LHCN-M2 (cell line): ENCODE data around the gene CFAP298. TPM values are rescaled to one million over a fixed set of nuclear protein-coding genes. Genes with fewer than 3 reads are reported as not detected.
"Not testable (repeated sequence)": the region's sequence is repeated elsewhere in the genome, so short reads cannot be mapped to it uniquely, and the experiment has no call there.

Source experiments
- DNase-seq: peaks from one replicate; pipeline ENCODE4 v3.0.0-alpha.2; 2012; ENCODE audit warnings: low read depth
- polyA plus RNA-seq: library from polyadenylated mRNA; unstranded; fragments of >200 nt; gene quantifications from one replicate; pipeline ENCODE4 v1.2.1, GENCODE V29; 2012; ENCODE audit warnings: missing spikeins
- total RNA-seq: library from RNA; depleted of rRNA; stranded (reverse); fragments of >200 nt; gene quantifications from 2 replicates; pipeline ENCODE4 v1.2.3, GENCODE V29; 2014; rRNA removed

The CFAP298 gene, protein sequence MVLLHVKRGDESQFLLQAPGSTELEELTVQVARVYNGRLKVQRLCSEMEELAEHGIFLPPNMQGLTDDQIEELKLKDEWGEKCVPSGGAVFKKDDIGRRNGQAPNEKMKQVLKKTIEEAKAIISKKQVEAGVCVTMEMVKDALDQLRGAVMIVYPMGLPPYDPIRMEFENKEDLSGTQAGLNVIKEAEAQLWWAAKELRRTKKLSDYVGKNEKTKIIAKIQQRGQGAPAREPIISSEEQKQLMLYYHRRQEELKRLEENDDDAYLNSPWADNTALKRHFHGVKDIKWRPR
- total RNA-seq = 32.5 and 46.8 TPM in 2 replicates
- polyA plus RNA-seq = 22.4 TPM

DNA sequence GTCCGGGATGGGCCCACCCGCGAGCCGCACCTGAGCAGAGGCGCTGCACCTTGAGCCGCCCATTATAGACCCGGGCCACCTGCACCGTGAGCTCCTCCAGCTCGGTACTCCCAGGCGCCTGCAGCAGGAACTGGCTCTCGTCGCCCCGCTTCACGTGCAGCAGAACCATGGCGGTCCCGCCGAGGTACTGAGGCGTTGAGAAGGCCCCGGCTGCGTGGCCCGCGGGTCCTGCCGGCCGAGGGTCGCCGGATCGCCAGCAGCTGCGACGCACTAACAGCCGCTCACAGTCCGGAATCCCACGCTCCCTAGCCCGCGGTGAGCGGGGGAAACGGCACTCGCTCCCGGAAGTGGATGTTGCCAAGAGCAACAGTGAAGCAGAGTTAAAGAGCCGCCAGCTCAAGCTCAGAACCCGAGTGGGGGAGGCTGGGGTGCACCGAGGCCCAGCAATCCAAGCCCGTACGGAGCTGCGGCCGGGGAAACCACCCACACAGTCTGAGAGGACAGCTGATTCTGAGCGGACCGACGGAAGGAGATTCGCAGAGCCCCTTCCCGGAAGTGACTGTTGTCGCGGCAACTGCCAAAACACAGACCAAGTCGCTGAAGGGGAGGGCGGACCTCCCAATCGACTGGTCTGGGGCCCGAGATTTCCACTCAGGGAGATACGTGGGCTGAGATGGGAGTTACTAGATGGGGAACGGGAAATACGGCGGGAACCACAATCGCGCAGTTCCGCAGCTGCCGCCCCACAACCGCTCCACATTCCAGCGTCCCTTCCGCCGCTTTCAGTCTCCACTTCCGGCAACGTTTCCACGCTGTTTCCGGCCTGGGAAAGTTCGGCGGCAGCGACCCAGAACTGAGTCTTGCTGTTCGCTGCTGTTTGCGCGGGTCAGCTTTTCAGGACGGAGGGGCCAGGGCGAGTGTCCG lies at the start of gene CFAP298:
CFAP298 (minus strand) TSS at position 303 of the 924 bp plus-strand sequence; CDS start at position 169, 134 bp downstream.
- DNase-seq = peak; percentile 93

DNA sequence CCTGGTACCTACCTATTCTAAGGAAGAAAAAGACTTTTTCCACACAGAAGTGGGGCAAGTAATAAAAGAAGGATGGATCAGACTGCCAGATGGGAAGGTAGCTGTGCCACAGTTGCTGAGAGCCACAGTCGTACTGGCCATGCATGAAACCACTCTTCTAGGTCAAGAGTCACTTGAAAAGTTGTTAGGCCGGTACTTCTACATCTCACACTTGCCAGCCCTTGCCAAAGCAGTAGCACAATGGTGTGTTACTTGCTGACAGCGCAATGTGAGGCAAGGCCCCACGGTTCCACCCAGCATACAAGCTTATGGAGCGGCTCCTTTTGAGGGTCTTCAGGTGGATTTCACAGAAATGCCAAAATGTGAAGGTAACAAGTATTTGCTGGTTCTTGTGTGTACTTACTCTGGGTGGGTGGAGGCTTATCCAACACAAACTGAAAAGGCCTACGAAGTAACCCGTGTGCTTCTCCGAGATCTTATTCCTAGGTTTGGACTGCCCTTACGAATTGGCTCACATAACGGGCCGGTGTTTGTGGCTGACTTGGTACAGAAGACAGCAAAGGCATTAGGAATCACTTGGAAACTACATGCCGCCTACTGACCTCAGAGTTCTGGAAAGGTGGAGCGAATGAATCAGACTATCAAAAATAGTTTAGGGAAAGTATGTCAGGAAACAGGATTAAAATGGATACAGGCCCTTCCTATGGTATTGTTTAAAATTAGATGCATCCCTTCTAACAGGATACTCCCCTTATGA lies 49.0 kb upstream of the CFAP298 start:
- DNase-seq = not testable (repeated sequence)

DNA sequence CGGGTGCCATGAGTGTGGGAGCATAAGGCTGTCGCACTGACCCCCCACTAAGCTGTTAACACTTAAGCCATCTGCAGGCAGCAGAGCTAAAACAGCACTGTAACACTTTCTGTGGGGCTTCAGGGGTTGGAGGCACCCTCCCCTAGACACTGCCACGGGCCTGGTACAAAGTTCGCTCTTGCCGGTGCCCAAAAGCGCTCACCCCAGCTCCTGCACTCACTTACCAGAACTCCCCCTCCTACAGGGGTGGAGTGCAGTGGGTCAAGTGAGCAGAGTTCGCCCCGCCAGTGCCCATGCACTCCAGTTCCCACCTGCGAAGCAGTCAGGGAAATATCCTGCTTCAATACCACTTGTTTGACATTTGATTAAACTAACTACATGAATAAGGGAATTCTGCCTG lies 46.3 kb upstream of the CFAP298 start:
- DNase-seq = no peak

DNA sequence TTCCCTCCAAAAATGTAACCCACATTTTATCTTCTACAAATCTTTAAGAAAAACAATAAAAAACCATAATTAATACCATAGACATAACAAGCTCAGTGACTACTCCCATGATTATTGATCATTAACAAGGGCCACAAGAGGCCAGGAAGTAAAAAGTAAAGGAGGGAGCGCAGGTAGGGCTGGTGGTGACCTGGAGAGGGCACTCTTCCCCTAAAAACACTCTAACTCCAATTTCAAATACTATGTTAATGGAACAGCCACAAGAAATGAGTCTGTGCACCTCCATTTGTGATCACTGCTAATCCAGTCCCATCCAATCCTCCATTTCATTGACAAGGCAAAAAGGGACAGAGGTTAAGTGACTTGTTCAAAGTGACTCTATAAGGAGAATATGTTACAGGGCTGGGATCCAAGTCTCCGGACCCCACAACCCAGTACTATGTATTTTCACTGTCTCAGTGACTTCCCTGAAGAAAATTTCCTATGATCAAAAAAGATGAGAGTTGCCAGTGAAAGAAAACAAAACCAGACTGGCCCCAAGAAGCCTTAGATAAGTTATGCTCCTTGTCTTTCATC lies 41.2 kb upstream of the CFAP298 start:
- DNase-seq = peak; percentile 3

DNA sequence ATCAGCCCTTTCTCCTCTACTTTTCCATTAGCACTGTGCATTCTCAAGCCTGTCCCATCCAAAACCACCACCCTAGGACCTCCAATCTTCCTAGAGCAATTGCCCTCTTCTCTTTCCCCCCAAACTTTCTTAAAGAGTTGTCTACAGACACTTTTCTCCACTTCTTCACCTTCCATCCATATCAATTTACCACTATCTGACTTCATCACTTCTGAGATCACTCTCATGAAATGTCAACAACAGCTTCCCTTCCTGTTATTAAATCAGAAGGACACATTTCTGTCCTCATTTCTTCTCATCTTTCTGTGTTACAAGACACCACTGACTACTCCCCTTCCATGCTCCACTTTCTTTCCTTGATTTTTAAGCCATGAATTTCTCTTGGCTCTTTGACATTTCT lies 36.0 kb upstream of the CFAP298 start:
- DNase-seq = peak; percentile 1

DNA sequence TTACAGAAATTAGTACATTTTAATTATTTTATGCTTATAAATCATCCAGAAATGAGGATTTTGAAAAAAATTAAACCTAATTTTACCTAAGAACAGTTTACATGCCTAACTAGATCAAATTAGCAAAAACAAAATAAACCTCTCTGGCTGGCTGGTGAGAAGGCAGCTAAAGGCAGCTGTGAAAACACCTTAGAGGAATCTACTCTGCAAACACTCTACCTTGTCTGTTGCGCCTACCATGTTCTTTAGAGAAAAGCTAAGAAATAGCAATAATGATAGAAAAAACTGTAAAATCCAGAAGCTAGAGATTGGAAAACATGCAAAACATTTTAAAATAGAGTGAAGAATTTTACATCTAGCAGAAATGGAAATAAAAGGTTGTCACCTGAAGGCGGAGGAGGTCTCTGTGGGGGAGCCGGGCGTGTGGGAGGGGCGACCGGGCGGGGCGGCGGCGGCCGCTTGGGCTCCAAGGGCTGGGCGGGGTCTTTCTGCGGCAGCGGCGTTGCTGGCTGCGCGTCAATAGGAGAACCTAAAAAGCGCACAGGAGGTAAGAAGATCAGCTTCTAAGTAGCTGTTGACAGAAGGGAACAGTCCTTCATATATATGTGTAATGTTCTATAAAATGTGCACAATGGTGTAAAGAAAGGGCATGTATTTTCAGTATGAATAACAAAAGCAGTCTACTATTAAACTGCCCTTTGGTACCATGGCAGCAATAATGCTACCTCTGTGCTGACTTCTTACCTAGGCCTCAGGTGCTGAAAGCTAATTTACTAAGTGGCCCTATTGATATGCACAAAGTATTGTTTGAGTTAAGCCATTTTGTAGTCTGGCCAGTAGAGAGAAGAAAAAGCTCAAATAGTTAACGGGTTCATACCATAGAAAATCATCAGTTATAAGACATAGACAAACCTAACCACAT lies 33.3 kb upstream of the CFAP298 start:
- no peak for DNase-seq

DNA sequence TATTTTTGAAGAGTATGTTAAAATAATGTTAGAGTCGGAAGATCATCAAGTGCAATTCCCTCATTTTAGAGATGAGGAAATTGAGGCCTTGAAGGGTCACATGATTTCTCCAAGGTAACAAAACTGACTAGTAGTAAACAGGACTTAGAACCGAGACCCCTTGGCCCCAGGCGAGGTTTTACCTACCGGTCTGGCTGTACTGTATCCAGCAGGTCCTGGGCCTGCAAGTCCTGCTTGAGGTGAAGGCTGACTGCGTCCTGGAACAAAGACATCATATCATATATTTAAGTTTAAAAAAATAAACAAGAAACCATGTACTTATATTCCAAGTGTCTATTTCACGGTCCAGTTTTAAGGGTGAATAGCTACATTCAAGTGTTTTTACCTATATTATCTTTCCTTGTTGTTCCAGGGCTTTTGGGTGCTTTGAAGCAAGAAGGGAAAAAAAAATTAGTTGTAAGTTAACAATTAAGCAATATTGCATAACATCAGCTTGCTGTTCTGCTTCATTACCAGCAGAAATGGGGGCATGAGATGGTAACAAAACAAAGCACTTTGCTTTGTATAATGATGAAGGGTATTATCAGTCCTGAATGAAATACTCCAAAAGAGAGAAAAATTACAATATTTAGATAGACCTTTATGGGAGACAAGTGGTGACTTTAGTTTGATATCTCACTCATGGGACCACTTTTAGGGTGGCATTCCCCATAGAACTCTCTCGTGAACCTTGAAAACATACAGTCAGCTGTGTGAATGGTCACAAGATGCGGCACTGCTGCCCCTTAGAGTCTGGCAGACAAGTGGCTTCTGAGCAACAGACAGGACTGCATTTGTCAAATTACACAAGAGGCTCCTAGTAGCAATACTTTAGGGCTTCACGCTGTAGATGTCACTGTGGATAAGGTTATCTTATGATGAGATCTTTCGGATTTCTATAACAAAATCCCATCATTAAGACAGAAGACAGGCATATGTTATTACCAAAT lies 29.8 kb upstream of the CFAP298 start:
- DNase-seq = no peak

DNA sequence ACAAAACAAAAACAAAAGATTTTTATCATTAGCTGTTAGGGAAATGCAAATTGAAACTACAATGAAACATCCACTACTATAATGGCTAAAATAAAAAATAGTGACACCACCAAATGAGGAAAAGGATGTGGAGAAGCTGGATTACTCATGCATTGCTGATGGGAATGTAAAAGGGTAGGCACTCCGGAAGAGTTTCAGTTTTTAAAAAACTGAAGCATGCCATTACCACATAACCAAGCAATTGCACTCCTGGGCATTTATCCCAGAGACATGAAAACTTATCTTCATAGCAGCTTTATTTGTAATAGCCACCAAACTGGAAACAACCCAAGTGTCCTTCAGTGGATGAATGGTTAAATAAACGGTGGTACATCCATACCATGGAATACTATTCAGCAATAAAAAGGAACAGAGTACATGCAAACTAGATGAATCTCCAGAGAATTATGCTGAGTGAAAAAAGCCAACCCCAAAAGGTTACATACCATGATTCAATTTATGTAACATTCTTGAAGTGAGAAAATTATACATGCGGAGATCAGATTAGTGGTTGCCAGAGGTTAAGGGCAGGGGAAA lies 14.5 kb upstream of the CFAP298 start:
- DNase-seq = peak; percentile 44

DNA sequence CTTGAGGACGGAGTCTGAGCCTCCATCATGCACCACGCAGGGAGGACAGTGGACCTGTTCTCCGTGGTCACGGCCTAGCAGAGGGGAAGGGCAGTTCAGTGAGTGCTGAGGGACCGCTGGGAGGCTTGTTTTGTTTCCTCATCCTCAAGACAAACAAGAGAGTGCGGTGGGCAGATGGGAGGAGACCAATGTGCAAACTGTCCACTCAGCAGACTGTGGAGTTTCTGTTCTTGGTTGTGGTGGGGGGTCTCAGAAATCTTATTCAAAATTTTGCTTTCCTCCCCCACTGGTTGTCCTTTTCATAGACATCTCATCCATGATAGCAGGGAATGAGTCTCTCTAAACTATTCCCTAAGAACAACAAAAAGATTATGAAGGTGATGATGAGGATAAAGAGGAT lies 6.0 kb upstream of the CFAP298 start:
- DNase-seq = not testable (repeated sequence)

DNA sequence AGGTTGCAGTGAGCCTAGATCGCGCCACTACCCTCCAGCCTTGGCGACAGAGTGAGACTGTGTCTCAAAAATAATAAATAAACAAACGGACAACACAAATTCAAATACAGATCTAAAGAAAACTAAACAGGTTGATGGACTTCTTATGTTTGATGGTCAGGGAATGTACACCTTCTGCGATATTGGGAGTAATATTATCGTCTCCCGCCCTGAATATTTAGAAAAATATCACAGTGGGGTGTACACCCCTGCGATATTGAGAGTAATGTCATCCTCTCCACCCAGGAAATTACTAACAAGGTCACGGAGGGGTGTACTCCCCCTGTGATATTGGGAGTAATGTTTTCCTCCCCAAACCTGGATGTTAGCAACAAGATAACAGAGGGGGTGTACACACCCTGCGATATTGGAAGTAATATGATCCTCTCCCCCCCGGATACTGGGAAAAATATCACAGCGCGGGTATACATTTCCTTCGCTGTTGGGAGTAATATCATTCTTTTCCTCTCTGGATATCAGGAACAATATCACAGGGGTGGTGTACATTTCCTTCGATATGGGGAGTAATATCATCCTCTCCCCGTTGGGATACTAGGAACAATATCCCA lies 1.4 kb upstream of the CFAP298 start:
- no peak for DNase-seq

DNA sequence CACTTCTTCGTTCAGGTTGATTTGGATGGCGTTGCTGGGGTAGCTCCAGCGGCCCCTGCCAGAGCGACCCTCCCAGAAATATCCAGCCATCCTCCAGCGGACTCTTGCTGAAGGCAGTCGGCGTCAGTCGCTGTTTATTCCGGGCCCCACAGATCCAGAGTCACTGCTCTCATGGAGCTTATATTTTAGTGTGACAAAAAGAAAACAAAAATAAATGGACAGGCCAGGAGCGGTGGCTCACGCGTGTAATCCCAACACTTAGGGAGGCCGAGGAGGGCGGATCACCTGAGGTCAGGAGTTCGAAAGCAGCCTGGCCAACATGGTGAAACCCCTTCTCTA lies 791 bp upstream of the CFAP298 start:
- DNase-seq = no peak

DNA sequence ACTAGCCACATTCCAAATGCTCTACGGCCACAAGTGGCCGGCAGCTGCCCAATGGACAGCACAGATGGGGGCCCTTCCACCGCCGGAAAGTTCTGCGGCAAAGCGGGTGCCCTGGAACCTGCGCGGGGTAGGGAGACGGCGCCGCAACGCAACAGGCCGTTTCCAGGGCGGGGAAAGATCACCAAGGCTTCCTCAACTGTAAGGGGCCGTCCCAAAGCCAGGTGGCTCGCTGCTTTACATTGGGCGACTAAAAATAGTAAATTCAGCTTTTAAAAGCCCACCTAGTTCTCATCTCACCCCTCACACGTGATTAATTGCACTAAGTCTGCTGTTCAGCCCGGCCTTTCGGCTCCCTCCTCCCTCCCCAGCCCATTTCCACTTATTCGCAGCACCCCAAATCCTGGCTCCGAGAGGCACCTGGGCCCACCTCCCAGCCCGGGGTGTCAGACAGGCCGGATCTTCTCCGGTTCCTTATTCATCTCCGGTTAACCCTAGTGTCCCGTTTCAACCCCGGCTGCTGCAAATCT lies 643 bp downstream of the CFAP298 start:
- DNase-seq = peak; percentile 24

DNA sequence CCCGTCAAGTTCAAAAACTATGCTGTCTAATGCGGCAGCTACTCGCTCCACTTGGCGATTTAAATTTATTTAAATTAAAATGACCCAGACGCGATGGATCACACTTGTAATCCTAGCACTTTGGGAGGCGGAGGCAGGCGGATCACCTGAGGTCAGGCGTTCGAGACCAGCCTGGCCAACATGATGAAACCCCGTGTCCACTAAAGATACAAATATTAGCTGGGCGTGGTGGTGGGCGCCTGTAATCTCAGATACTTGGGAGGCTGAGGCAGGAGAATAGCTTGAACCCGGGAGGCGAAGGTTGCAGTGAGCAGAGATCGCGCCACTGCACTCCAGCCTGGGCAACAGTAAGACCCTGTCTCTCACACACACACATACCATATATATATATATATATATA lies 1.2 kb downstream of the CFAP298 start:
- DNase-seq = not testable (repeated sequence)

DNA sequence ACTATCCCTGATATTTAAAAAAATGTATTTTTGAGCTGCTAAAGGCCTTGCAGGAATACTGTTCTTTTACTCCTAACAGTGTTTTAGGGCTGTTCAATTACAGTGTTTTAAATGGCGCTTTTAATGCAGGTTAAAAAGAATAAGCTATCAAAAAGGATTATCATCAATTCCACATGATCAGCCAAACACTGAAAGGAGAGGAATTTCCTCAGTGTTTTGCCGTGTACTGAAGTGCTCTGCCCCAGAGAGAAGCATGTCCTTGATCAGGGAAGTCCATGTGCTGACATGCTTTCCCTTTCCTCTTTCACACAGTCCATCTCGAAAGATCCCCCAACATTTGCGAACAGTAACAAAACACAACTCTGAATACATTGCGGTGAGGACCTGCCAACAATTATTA lies 3.3 kb downstream of the CFAP298 start:
- DNase-seq = no peak

DNA sequence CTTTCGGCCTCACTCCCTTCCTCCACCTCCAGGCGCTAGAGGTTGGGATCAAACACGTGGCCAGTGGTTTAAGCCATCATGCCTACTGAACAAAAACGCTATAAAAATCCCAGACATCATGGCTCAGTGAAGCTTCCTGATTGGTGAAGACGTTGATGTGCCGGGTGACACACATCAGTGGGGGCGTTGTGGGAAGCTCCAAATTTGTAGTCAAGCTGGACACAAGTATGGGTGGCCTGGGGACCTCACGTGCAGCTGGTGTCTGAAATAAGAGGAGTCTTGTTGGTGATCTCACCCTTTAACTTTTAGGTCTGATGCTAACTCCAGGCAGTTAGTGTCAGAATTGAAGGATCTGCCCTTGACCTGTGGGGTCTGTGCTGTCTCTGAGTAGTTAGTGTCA lies 6.7 kb downstream of the CFAP298 start:
- no peak for DNase-seq

DNA sequence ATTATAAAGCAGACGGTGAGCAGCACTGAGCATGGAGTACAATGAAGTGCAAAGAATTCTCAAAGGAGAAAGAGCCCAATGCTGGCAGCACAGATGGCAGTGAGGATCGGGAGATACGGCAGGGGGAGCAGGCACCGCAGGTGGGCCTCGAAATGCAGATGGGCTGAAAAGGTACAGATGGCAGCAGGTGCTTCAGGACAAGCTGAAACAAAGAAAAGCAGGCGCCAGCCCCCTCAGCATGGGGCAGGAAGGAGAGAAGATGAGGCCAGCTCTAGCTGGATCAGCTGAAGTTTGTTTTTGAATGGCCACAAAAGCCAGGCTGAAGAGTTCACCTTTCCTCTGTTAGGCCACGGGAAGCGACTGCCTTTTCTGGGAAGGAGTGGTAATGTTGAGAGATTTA lies 7.7 kb downstream of the CFAP298 start:
- DNase-seq = no peak

DNA sequence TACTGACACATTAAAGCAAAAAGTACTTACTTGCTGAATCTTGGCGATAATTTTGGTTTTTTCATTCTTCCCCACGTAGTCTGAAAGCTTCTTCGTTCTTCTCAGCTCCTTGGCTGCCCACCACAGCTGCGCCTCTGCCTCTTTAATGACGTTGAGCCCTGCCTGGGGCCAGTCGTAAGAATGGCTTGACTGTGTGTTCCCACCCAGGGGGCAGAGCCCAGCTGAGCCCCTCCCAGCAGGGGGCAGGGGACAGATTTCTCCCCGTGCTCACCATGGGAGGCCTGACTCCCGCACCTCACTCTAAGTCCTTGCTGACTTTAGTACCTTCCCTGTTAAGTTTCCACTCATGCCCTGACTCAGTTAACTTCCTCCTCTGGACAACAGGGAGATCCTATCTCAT lies 9.0 kb downstream of the CFAP298 start:
- DNase-seq = no peak

DNA sequence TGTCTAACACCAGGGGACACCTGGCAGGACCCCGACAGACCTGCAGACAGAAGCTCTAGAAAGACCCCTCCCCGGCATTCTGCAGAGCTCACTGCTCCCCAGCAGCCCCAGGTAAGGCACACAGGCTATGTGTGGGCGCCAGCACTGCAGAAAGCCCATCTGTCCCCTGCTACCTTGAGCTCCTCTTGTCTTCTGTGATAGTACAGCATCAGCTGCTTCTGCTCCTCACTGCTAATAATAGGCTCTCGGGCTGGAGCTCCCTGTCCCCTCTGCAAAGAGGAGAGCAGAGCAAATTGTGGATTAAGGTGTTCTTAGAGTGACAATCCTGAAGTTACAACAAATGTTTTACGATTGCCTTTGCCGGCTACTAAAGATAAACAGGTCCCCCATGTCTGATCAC lies 10.1 kb downstream of the CFAP298 start:
- no peak for DNase-seq
